Measurements from ENCODE around the gene ADAT1. TPM values are rescaled to one million over a fixed set of nuclear protein-coding genes. Genes with fewer than 3 reads are reported as not detected.

Gene ADAT1
- total RNA-seq, 1 donor from 2014 or later, result 44.8 TPM

DNA sequence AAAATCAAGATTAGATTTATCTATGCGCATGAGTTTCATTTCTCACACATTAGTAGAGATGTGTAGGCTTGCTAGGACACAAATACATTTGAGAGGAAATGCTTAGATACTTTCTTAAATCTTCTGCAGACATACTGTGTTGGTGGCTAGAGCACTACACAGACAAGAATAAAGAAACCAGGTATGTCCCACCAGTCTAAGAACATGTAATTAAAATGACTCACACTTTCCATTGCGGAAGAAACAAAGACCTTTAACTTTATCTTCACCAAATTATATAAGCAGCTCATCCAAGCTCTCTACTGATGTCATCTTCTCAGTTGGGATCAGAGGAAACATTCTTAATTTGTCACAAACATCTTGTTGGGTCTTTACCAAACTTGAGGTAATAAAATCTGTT, 44.4 kb downstream of the ADAT1 start:
- H3K4me1 ChIP-seq, result peaks cover 5% of the 10 kb centered on the region
- ATAC-seq (no peak), DNase-seq (no peak)
- peaks cover 67% of the 10 kb centered on the region for H3K36me3 ChIP-seq
- H3K9me3 ChIP-seq, result no peaks in the 10 kb centered on the region
- no peaks in the 10 kb centered on the region for H3K27me3 ChIP-seq
- intact Hi-C loops (cut with DNase I), result no loop called here
- H3K4me3 ChIP-seq, result no peak overlapping the region
- TF ChIP-seq CTCF (IDR thresholded peaks at IDR 0.05), result no peak
- no peak overlapping the region for H3K27ac ChIP-seq

- H3K36me3 ChIP-seq, result peaks cover 72% of the 10 kb centered on the region
- H3K4me3 ChIP-seq, result no peak overlapping the region
- intact Hi-C loops (cut with DNase I), result no loop called here
- H3K27me3 ChIP-seq, result no peaks in the 10 kb centered on the region
- H3K9me3 ChIP-seq, result no peaks in the 10 kb centered on the region
- no peak for TF ChIP-seq CTCF (IDR thresholded peaks at IDR 0.05)
- peaks cover 5% of the 10 kb centered on the region for H3K4me1 ChIP-seq
- no peak overlapping the region for H3K27ac ChIP-seq
- ATAC-seq, result no peak
- no peak for DNase-seq
Observed at GRCh38 chr16:75578212-75578611, 44.9 kb downstream of the ADAT1 start.

GRCh38 chr16:75576384-75576811, 46.7 kb downstream of the ADAT1 start:
- H3K27ac ChIP-seq, result no peak overlapping the region
- H3K27me3 ChIP-seq, result no peaks in the 10 kb centered on the region
- no peak for ATAC-seq
- no peaks in the 10 kb centered on the region for H3K9me3 ChIP-seq
- peaks cover 9% of the 10 kb centered on the region for H3K4me1 ChIP-seq
- peaks cover 88% of the 10 kb centered on the region for H3K36me3 ChIP-seq
- TF ChIP-seq CTCF (IDR thresholded peaks at IDR 0.05), result no peak
- intact Hi-C loops (cut with DNase I), result no loop called here
- no peak overlapping the region for H3K4me3 ChIP-seq
- no peak for DNase-seq

- Histone ChIP-seq H3K9me3 (no peaks in the 10 kb centered on the region), H3K36me3 (peaks cover 92% of the 10 kb centered on the region), H3K4me3 (no peak overlapping the region), H3K27me3 (no peaks in the 10 kb centered on the region), H3K4me1 (peaks cover 13% of the 10 kb centered on the region), H3K27ac (no peak overlapping the region)
- DNase-seq, result no peak
- no peak for ATAC-seq
- TF ChIP-seq CTCF (IDR thresholded peaks at IDR 0.05), result no peak
- intact Hi-C loops (cut with DNase I), result no loop called here
Observed at GRCh38 chr16:75575958-75576357, 47.1 kb downstream of the ADAT1 start.

GRCh38 chr16:75573955-75574354, 49.1 kb downstream of the ADAT1 start:
- ATAC-seq (no peak), DNase-seq (no peak)
- H3K4me3 ChIP-seq, result no peak overlapping the region
- H3K27ac ChIP-seq, result no peak overlapping the region
- H3K4me1 ChIP-seq, result peaks cover 31% of the 10 kb centered on the region
- H3K9me3 ChIP-seq, result no peaks in the 10 kb centered on the region
- TF ChIP-seq CTCF (IDR thresholded peaks at IDR 0.05), result no peak
- no peaks in the 10 kb centered on the region for H3K27me3 ChIP-seq
- intact Hi-C loops (cut with DNase I), result no loop called here
- H3K36me3 ChIP-seq, result peaks cover 98% of the 10 kb centered on the region

- DNase-seq, result no peak
- no peaks in the 10 kb centered on the region for H3K27me3 ChIP-seq
- no peaks in the 10 kb centered on the region for H3K9me3 ChIP-seq
- peaks cover 31% of the 10 kb centered on the region for H3K4me1 ChIP-seq
- no peak overlapping the region for H3K4me3 ChIP-seq
- intact Hi-C loops (cut with DNase I), result no loop called here
- H3K36me3 ChIP-seq, result peaks cover 98% of the 10 kb centered on the region
- ATAC-seq, result no peak
- H3K27ac ChIP-seq, result no peak overlapping the region
- no peak for TF ChIP-seq CTCF (IDR thresholded peaks at IDR 0.05)
Observed at GRCh38 chr16:75572864-75573542, 50.1 kb downstream of the ADAT1 start.

Data from upper lobe of right lung (tissue), 1 donor.